WERI-Rb-1 (cell line): Measurements from ENCODE around the gene ESYT2.

ENCODE experiments used
- DNase-seq: peaks from one replicate; pipeline ENCODE4 v3.0.0-alpha.2; 2020
- H3K27ac ChIP-seq: fragments of 250-450 bp; sonication (Bioruptor Pico); 2 replicates; pipeline ENCODE4 v1.5.1; 2020; ENCODE audit warnings: mild to moderate bottlenecking, moderate library complexity
- H3K27me3 ChIP-seq: fragments of 250-450 bp; sonication (Bioruptor Pico); 2 replicates; pipeline ENCODE4 v1.5.1; 2021; ENCODE audit warnings: mild to moderate bottlenecking, low read depth, moderate library complexity; ENCODE audit not compliant: insufficient read depth, severe bottlenecking
- H3K36me3 ChIP-seq: fragments of 250-450 bp; sonication (Bioruptor Pico); 2 replicates; pipeline ENCODE4 v1.5.1; 2020; ENCODE audit warnings: mild to moderate bottlenecking, moderate library complexity
- H3K4me3 ChIP-seq: 2 replicates; pipeline ENCODE4 v1.5.1; 2011; ENCODE audit warnings: low read depth, mild to moderate bottlenecking, control low read depth, low read length
- H3K9me3 ChIP-seq: fragments of 250-450 bp; sonication (Bioruptor Pico); 2 replicates; pipeline ENCODE4 v1.5.1; 2021; ENCODE audit warnings: mild to moderate bottlenecking, moderate library complexity; ENCODE audit not compliant: severe bottlenecking
- CTCF ChIP-seq: IDR thresholded peaks from 2 replicates; pipeline ENCODE4 v1.5.1; 2011; ENCODE audit warnings: low read depth, mild to moderate bottlenecking, control low read depth, inconsistent platforms, low read length

The ESYT2 gene

GRCh38 chr7:158744070-158744469, 85.2 kb downstream of the ESYT2 start:
- Histone ChIP-seq H3K9me3 (no peaks in the 10 kb centered on the region), H3K27me3 (no peaks in the 10 kb centered on the region), H3K4me3 (no peak overlapping the region), H3K36me3 (peaks cover 19% of the 10 kb centered on the region), H3K27ac (no peak overlapping the region)
- DNase-seq: no peak
- no peak for TF ChIP-seq CTCF

GRCh38 chr7:158743219-158743618, 86.1 kb downstream of the ESYT2 start:
- no peaks in the 10 kb centered on the region for H3K27me3 ChIP-seq
- no peak overlapping the region for H3K4me3 ChIP-seq
- H3K27ac ChIP-seq: no peak overlapping the region
- TF ChIP-seq CTCF: no peak
- no peak for DNase-seq
- no peaks in the 10 kb centered on the region for H3K9me3 ChIP-seq
- H3K36me3 ChIP-seq: peaks cover 24% of the 10 kb centered on the region

GRCh38 chr7:158742065-158742821, 87.1 kb downstream of the ESYT2 start:
- no peaks in the 10 kb centered on the region for H3K9me3 ChIP-seq
- peaks cover 24% of the 10 kb centered on the region for H3K36me3 ChIP-seq
- TF ChIP-seq CTCF: no peak
- no peaks in the 10 kb centered on the region for H3K27me3 ChIP-seq
- H3K27ac ChIP-seq: no peak overlapping the region
- no peak overlapping the region for H3K4me3 ChIP-seq
- DNase-seq: no peak

GRCh38 chr7:158741294-158741666, 88.0 kb downstream of the ESYT2 start:
- peaks cover 24% of the 10 kb centered on the region for H3K36me3 ChIP-seq

GRCh38 chr7:158740657-158741293, 88.5 kb downstream of the ESYT2 start:
- Histone ChIP-seq H3K4me3 (no peak overlapping the region), H3K9me3 (no peaks in the 10 kb centered on the region), H3K27me3 (no peaks in the 10 kb centered on the region), H3K36me3 (peaks cover 24% of the 10 kb centered on the region), H3K27ac (no peak overlapping the region)
- DNase-seq: no peak
- no peak for TF ChIP-seq CTCF

More at GRCh38 chr7:158741294-158741666, 88.0 kb downstream of the ESYT2 start:
- DNase-seq: no peak
- H3K9me3 ChIP-seq: no peaks in the 10 kb centered on the region
- H3K27ac ChIP-seq: no peak overlapping the region
- TF ChIP-seq CTCF: no peak
- no peak overlapping the region for H3K4me3 ChIP-seq
- H3K27me3 ChIP-seq: no peaks in the 10 kb centered on the region
